Measurements from ENCODE around the gene GFRA4. TPM values are rescaled to one million over a fixed set of nuclear protein-coding genes. Genes with fewer than 3 reads are reported as not detected.

The GFRA4 gene
- total RNA-seq, 6 experiments from 2014 or later, result not detected

DNA sequence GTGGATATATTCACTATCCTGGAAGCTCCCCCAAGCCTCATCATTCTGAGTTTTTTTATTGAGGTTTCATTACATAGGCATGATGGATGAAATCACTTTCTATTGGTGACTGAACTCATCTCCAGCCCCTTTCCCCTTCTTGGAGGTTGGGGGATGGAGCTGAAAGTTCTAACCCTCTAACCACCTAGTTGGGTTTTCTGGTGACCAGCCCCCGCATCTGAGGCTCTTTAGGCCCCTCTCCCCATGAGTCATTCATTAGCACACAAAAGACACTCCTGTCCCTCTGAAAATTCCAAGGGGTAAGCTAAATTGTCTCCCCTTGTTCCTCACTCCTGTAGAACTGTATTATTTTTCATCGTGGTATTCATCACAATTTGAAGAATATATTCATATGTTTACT, 33.3 kb downstream of the GFRA4 start:
- TF ChIP-seq, protein P1, sequence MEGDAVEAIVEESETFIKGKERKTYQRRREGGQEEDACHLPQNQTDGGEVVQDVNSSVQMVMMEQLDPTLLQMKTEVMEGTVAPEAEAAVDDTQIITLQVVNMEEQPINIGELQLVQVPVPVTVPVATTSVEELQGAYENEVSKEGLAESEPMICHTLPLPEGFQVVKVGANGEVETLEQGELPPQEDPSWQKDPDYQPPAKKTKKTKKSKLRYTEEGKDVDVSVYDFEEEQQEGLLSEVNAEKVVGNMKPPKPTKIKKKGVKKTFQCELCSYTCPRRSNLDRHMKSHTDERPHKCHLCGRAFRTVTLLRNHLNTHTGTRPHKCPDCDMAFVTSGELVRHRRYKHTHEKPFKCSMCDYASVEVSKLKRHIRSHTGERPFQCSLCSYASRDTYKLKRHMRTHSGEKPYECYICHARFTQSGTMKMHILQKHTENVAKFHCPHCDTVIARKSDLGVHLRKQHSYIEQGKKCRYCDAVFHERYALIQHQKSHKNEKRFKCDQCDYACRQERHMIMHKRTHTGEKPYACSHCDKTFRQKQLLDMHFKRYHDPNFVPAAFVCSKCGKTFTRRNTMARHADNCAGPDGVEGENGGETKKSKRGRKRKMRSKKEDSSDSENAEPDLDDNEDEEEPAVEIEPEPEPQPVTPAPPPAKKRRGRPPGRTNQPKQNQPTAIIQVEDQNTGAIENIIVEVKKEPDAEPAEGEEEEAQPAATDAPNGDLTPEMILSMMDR (IDR thresholded peaks at IDR 0.05), result no peak
- TF ChIP-seq POLR2A (IDR thresholded peaks at IDR 0.05), result no peak
- ATAC-seq (no peak), DNase-seq (no peak)
- Histone ChIP-seq H3K4me1 (peaks cover 0 to 49% (median 24%) of the 10 kb centered on the region in 4 donors), H3K36me3 (peaks cover 0 to 8% (median 1%) of the 10 kb centered on the region in 4 donors), H3K9me3 (no peaks in the 10 kb centered on the region), H3K27ac (no peak overlapping the region), H3K4me3 (no peak overlapping the region), H3K27me3 (no peaks in the 10 kb centered on the region)
- 69% methylated on average over 2 of the region's 2 CpGs for WGBS (ENCODE audit: insufficient coverage, low coverage, low lambda C conversion rate, missing lambda C conversion rate)
- intact Hi-C loops (cut with DNase I), result no loop called here

DNA sequence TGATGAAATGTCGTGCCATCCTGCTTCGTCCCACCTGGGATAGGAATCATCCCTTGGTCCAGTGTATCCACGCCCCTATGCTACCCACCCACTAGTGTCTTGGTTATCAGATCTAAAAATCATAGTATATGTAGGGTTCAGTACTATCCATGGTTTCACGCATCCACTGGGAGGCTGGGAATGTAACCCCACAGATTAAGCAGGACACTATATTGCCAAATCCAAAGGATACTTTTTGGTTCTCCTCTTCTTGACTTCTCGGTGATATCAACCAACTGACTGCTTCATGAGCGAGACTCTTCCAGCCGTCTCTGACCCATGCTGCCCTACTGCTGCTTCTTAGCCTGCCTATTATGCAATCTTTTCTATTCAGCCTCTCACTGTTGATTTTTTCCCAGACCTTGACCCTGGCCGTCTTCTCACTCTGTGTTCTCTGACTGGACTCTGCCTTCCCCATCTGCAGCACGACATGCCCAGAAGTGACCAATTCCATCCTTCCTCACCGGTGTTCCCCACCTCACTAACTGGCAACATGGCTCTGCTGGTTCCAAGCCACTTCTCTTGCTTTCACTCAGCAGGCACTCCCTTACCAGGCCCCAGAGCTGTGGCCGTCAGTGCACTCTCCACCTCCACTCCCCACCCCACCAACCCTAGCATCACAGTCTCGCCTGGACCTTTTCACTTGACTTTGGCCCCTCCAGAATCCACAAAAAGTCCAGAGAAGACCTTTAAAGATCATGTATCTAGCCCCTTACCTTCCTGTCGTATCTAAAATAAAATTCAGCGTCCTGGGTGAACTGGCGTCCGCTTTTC, 34.5 kb downstream of the GFRA4 start:
- intact Hi-C loops (cut with DNase I), result no loop called here
- H3K27ac ChIP-seq, result peak overlapping the region in 1 of 3 donors; percentile 31
- peaks cover 0 to 13% (median 1%) of the 10 kb centered on the region in 4 donors for H3K36me3 ChIP-seq
- 65% methylated on average over 16 of the region's 16 CpGs for WGBS (ENCODE audit: insufficient coverage, low coverage, low lambda C conversion rate, missing lambda C conversion rate)
- peak; percentile 81 to 84 (median 82) for ATAC-seq
- H3K9me3 ChIP-seq, result no peaks in the 10 kb centered on the region
- H3K4me3 ChIP-seq, result no peak overlapping the region
- H3K4me1 ChIP-seq, result peaks cover 0 to 42% (median 18%) of the 10 kb centered on the region in 4 donors
- peak in 2 of 3 donors; percentile 70 to 76 for DNase-seq
- H3K27me3 ChIP-seq, result no peaks in the 10 kb centered on the region
- no peak for TF ChIP-seq POLR2A (IDR thresholded peaks at IDR 0.05)
- TF ChIP-seq, protein P1 (IDR thresholded peaks at IDR 0.05), result no peak

DNA sequence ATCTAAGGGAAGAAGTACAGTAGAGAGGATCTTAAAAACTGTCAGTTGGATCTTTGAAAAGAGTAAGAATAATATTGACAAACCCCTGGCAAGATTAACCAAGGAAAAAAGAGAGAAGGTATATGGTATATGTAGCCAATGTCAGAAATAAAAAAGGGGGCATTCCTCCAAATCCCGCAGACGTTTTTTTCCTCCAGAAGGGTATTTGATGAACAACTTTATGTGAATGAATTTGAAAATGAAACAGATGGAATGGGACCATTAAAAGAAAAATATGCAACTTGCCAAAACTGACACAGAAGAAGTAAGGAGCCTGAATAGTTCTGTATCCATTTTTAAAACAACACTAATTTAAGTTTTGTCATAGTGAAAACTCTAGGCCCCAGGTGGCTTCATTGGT, 35.7 kb downstream of the GFRA4 start:
- TF ChIP-seq POLR2A (IDR thresholded peaks at IDR 0.05), result no peak
- TF ChIP-seq, protein P1 (IDR thresholded peaks at IDR 0.05), result no peak
- Histone ChIP-seq H3K4me1 (peaks cover 0 to 29% (median 13%) of the 10 kb centered on the region in 4 donors), H3K36me3 (peaks cover 0 to 13% (median 1%) of the 10 kb centered on the region in 4 donors), H3K27me3 (no peaks in the 10 kb centered on the region), H3K9me3 (no peaks in the 10 kb centered on the region), H3K27ac (no peak overlapping the region), H3K4me3 (no peak overlapping the region)
- intact Hi-C loops (cut with DNase I), result no loop called here
- DNase-seq (no peak), ATAC-seq (no peak)
- 89% methylated on average over 2 of the region's 2 CpGs for WGBS (ENCODE audit: insufficient coverage, low coverage, low lambda C conversion rate, missing lambda C conversion rate)

DNA sequence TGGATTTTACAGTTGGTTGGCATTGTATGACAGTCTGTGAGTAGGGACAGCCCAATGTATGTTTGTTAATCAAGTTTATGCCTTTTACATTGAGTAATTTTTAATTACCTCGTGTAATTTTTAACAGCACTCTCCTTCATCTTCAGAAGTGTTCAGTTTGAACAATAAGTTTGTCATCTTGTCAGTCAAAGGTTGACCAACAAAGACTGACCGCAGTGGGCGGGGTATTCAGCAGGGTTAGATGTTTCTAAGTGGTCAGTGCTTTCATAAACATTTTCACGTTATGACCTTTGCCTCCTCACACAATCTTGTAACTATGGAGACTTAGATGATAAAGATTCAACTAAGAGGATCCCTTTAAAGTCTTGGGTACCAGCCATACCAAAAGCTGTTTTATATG, 40.8 kb downstream of the GFRA4 start:
- no peak for DNase-seq
- peaks cover 0 to 15% (median 7%) of the 10 kb centered on the region in 4 donors for H3K36me3 ChIP-seq
- H3K27ac ChIP-seq, result no peak overlapping the region
- H3K27me3 ChIP-seq, result no peaks in the 10 kb centered on the region
- no peaks in the 10 kb centered on the region for H3K9me3 ChIP-seq
- no peak overlapping the region for H3K4me3 ChIP-seq
- no peaks in the 10 kb centered on the region for H3K4me1 ChIP-seq
- intact Hi-C loops (cut with DNase I), result no loop called here
- TF ChIP-seq POLR2A (IDR thresholded peaks at IDR 0.05), result no peak
- TF ChIP-seq, protein P1 (IDR thresholded peaks at IDR 0.05), result no peak
- 75% methylated on average over 4 of the region's 4 CpGs for WGBS (ENCODE audit: insufficient coverage, low coverage, low lambda C conversion rate, missing lambda C conversion rate)
- ATAC-seq, result no peak

Data from right lobe of liver (tissue), 6 donors.